Stomach smooth muscle (tissue), 2 donors: ENCODE data around the gene AIP.
A peak's percentile ranks its signal among the peaks of the same experiment; 100 is the strongest.

Source experiments
- H3K27ac ChIP-seq: one replicate; pipeline ENCODE4 v1.7.0; 2013; ENCODE audit warnings: mild to moderate bottlenecking, low read length, inconsistent platforms
- H3K27me3 ChIP-seq, 2 donors: one replicate each; pipeline ENCODE4 v1.7.0; 2013; ENCODE audit warnings: low read length in 2 of 2; ENCODE audit not compliant: insufficient read depth in 2 of 2, control insufficient read depth in 1 of 2
- H3K36me3 ChIP-seq, 2 donors: one replicate each; pipeline ENCODE4 v1.7.0; 2013; ENCODE audit warnings: low read length in 2 of 2; ENCODE audit not compliant: control insufficient read depth in 2 of 2, insufficient read depth in 2 of 2
- H3K4me1 ChIP-seq: one replicate; pipeline ENCODE4 v1.7.0; 2013; ENCODE audit warnings: low read length; ENCODE audit not compliant: control insufficient read depth, insufficient read depth
- H3K4me3 ChIP-seq, 2 donors: one replicate each; pipeline ENCODE4 v1.7.0; 2013; ENCODE audit warnings: low read length in 2 of 2
- H3K9ac ChIP-seq, 2 donors: one replicate each; pipeline ENCODE4 v1.7.0; 2013; ENCODE audit warnings: low read length in 2 of 2, mild to moderate bottlenecking in 1 of 2
- H3K9me3 ChIP-seq, 2 donors: one replicate each; pipeline ENCODE4 v1.7.0; 2013; ENCODE audit warnings: low read length in 2 of 2; ENCODE audit not compliant: control insufficient read depth in 2 of 2
- donor health status: healthy.
- donor health status: Pancreatic carcinoma.

The AIP gene

GRCh38 chr11:67438158-67438902, 44.5 kb upstream of the AIP start:
- Histone ChIP-seq H3K27me3 (no peaks in the 10 kb centered on the region), H3K4me1 (peaks cover 27% of the 10 kb centered on the region), H3K4me3 (no peak overlapping the region), H3K9me3 (no peaks in the 10 kb centered on the region), H3K9ac (no peak overlapping the region), H3K27ac (no peak overlapping the region), H3K36me3 (peaks cover 13 to 22% of the 10 kb centered on the region in 2 donors)

GRCh38 chr11:67439321-67440228, 43.3 kb upstream of the AIP start:
- peaks cover 27% of the 10 kb centered on the region for H3K4me1 ChIP-seq
- no peak overlapping the region for H3K9ac ChIP-seq
- H3K9me3 ChIP-seq: no peaks in the 10 kb centered on the region
- H3K27ac ChIP-seq: peak overlapping the region; percentile 46
- H3K36me3 ChIP-seq: peaks cover under 1 to 16% of the 10 kb centered on the region in 2 donors
- H3K4me3 ChIP-seq: no peak overlapping the region
- no peaks in the 10 kb centered on the region for H3K27me3 ChIP-seq

- Histone ChIP-seq H3K36me3 (peaks cover 0 to 16% of the 10 kb centered on the region in 2 donors), H3K9ac (no peak overlapping the region), H3K27ac (peak overlapping the region; percentile 46)
Observed at GRCh38 chr11:67440229-67441097, 42.4 kb upstream of the AIP start.

GRCh38 chr11:67441098-67441563, 41.7 kb upstream of the AIP start:
- Histone ChIP-seq H3K9me3 (no peaks in the 10 kb centered on the region), H3K4me3 (no peak overlapping the region), H3K9ac (no peak overlapping the region), H3K36me3 (peaks cover 0 to 16% of the 10 kb centered on the region in 2 donors), H3K27me3 (no peaks in the 10 kb centered on the region), H3K27ac (no peak overlapping the region), H3K4me1 (peaks cover 23% of the 10 kb centered on the region)

More at GRCh38 chr11:67440229-67441097, 42.4 kb upstream of the AIP start:
- Histone ChIP-seq H3K27me3 (no peaks in the 10 kb centered on the region), H3K9me3 (no peaks in the 10 kb centered on the region), H3K4me3 (no peak overlapping the region), H3K4me1 (peaks cover 27% of the 10 kb centered on the region)

GRCh38 chr11:67441731-67442351, 41.0 kb upstream of the AIP start:
- H3K27ac ChIP-seq: no peak overlapping the region
- no peaks in the 10 kb centered on the region for H3K9me3 ChIP-seq
- peaks cover 22% of the 10 kb centered on the region for H3K4me1 ChIP-seq
- H3K4me3 ChIP-seq: peak overlapping the region in 1 of 2 donors; percentile 78
- H3K27me3 ChIP-seq: no peaks in the 10 kb centered on the region
- peaks cover 0 to 16% of the 10 kb centered on the region in 2 donors for H3K36me3 ChIP-seq
- H3K9ac ChIP-seq: no peak overlapping the region

- H3K4me3 ChIP-seq: peak overlapping the region; percentile 67 to 78
- H3K4me1 ChIP-seq: peaks cover 22% of the 10 kb centered on the region
- peaks cover 0 to 15% of the 10 kb centered on the region in 2 donors for H3K36me3 ChIP-seq
- peak overlapping the region; percentile 72 to 77 for H3K9ac ChIP-seq
- H3K9me3 ChIP-seq: no peaks in the 10 kb centered on the region
- H3K27me3 ChIP-seq: no peaks in the 10 kb centered on the region
- peak overlapping the region; percentile 80 for H3K27ac ChIP-seq
Observed at GRCh38 chr11:67442504-67443404, 40.1 kb upstream of the AIP start.

GRCh38 chr11:67445515-67445914, 37.3 kb upstream of the AIP start:
- Histone ChIP-seq H3K27me3 (no peaks in the 10 kb centered on the region), H3K4me1 (peaks cover 14% of the 10 kb centered on the region), H3K27ac (no peak overlapping the region), H3K9ac (no peak overlapping the region), H3K36me3 (peaks cover 0 to 10% of the 10 kb centered on the region in 2 donors), H3K9me3 (no peaks in the 10 kb centered on the region), H3K4me3 (no peak overlapping the region)

GRCh38 chr11:67448220-67448609, 34.6 kb upstream of the AIP start:
- H3K36me3 ChIP-seq: no peaks in the 10 kb centered on the region
- H3K27me3 ChIP-seq: no peaks in the 10 kb centered on the region
- no peak overlapping the region for H3K4me3 ChIP-seq
- H3K9ac ChIP-seq: no peak overlapping the region
- no peaks in the 10 kb centered on the region for H3K4me1 ChIP-seq
- no peak overlapping the region for H3K27ac ChIP-seq
- H3K9me3 ChIP-seq: no peaks in the 10 kb centered on the region

GRCh38 chr11:67449116-67449844, 33.5 kb upstream of the AIP start:
- no peaks in the 10 kb centered on the region for H3K4me1 ChIP-seq
- H3K27ac ChIP-seq: no peak overlapping the region
- H3K4me3 ChIP-seq: no peak overlapping the region
- H3K27me3 ChIP-seq: no peaks in the 10 kb centered on the region
- H3K36me3 ChIP-seq: no peaks in the 10 kb centered on the region
- H3K9ac ChIP-seq: no peak overlapping the region
- no peaks in the 10 kb centered on the region for H3K9me3 ChIP-seq
